ENCODE measurements around the gene ZNF474.

Gene ZNF474

DNA sequence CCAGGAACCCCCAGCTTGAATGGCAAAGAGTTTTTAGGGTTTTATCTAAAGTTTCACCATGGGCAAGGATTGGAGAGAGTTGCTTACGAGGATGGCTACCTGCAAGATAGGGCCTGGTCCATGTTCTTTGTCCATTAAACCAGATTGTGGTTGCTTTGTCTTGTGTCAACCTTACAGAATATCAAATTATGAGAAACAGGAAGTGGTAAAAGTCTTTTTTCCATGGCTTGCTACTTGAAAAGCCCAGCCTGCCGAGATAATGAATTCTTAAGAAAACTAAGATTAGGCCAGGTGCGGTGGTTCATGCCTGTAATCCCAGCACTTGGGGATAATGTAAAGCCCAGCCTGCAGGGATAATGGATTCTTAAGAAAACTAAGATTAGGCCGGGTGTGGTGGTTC lies 24.4 kb downstream of the ZNF474 start:
- no peak for DNase-seq (ENCODE audit: low read depth in 2 of 2)

DNA sequence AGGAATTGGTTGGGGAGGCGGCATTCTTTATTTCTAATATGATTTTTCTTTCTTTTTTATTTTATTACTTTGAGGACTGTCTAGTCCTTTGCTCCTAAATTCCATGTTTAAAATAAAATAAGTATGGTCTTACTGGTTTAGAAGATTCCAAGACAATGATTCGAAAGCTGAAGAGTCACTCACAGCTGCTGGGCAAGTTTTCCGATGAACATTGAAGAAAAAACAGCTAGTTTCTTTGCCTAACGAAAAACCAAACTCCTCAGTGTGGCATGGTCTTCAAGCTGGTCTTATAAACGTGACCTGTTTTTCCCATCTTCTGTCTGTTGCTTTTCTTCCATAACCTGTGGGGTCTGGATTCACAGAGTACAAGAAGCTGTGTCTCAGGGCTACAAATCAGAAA lies 25.1 kb downstream of the ZNF474 start:
- no peak for DNase-seq (ENCODE audit: low read depth in 2 of 2)

DNA sequence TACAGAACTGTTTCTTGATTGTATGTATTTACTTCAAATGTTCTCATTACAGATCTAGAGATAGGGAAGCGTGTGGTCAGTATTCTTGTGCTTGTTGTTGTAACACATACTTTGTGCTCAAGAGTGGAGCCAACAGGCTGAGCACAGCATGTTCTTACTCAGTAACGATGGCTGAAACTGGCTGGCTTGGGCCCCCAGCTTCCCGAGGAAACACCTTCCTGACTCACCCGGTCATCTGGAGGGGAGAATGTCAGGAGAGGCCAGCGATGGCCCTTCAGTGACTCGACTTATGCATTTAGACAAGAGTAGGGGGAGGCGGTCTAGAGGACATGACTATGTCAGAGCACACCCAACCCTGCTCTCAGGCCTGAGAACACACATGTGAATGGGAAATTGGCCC lies 25.6 kb downstream of the ZNF474 start:
- no peak for DNase-seq (ENCODE audit: low read depth in 2 of 2)

DNA sequence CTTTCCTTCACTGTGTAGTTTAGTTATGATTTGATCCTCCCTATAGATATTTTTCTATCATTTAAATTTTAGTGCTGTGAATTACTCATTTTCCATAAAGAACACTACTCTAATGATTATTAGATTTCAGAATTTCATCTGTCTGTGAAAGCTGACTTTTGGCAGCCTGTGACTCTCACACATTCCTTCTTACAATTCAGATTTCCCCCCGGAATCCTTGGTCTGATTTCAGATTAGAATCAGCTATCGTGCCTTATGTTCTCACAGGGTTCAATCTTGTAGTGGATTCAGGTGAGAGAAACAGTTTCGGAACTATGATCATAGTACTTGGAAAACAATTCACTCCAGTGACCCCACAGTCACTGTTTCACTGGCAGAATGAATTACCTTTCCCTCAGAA lies 26.2 kb downstream of the ZNF474 start:
- no peak for DNase-seq (ENCODE audit: low read depth in 2 of 2)

DNA sequence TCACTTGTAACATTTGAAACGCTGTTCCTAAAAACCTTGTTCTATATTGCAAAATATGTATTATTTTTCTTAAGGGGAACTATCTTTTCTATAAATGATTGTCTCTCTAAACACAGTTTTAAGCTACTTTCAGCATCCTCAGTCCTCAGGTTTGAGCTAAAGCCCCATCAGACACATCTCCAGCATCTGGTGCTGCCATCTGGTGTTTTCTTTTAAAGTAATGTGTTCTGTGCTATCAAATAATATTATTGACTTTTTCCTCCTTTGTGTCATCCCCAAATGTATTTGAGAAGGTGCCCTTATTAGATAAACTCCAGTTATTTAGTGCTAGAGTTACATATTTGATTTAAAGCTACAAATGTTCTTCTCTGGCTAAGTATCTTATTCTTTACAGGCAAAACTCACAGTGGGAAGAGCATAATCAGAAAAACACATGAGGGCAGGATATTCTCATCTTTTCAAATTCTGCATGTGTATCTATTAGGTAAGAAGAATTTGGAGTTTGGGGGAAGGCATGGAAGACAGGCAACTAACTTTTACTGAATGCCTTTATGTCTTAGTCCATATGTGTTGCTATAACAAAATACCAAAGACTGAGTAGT lies 27.5 kb downstream of the ZNF474 start:
- DNase-seq (ENCODE audit: low read depth in 2 of 2) = no peak

DNA sequence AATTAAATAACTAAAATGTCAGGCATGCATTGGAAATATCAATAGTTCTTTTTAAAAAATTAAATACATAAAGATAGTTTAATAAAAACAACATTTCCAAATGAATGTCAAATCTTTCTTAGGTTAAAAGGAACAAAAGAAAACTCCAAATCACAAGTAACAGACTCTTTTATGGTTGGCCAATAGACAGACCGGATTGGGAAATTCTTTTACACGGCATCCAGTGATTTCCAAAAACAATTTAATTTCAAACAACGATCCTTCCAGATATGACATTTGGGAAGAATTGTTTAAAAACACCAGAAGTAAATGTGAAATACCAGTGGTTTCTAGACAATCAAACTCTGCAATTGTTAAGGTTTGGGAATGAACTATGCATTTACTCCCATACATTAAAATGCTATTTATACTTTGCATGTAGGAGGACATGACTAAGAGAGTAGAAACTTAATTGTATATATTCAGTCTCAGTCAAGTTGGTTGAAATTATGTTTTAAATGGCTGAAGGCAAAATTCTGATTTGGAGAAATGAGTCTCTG lies 32.8 kb downstream of the ZNF474 start:
- DNase-seq (ENCODE audit: low read depth in 2 of 2) = no peak

DNA sequence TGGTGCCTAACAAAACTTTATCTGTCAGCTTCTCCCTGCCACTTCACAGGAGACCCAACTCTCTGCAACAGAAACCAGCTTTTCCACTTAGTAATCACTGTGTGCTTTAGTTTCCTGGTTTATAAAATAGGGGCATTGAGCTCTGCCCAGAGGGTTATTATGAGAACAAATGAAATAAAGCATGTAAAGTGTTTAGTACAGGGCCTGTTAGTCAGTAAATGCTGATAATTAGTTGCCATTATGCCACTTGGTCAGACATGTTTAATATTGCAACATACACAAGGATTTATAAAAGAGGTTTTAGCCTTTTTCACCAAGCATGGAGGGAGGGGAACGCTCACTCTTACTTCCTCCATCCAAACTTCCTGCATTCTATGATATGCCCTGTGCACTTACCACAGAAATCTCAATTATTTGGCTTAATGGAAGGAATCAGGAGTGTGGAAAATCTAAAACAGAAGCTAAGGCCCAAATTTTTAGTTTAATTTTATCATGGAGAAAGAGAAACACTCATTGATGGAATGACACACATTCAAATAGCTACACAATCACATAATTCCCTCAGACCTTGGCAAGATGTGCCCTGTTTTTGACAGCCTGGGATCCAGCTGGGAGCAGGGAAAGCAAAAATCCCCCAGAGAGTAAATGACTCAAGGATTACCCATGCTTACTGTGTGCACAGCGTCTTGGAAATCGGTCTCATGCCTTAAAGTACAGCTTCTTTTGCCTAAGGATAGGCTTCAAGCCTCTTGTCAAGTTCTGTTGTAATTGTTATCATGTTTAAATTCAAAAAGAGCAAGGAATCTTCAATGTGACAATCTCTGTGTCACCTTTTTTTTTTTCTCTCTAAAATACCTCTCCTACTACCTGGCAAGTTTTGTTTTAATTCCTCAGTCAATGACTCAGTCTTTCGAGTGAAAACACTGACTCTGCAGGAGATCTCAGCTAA lies 34.0 kb downstream of the ZNF474 start:
- no peak for DNase-seq (ENCODE audit: low read depth in 2 of 2)

DNA sequence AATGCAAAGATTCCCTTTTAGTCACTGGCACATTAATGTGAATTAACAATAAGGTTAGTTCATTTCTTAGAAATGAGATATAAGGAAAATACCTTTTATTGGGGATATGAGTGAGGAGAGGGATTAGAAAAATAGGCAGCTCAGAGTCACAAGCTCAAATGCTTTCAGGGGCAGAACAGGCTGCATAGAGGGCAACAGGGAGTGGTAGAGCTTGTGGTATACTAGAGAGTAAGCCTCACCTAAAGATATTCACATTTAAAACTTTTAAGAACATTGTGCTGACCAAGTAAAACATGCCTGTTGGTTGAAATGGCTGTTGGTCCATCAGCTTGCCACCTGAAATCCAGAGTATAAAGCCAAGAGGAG lies 34.7 kb downstream of the ZNF474 start:
- DNase-seq (ENCODE audit: low read depth in 2 of 2) = no peak

DNA sequence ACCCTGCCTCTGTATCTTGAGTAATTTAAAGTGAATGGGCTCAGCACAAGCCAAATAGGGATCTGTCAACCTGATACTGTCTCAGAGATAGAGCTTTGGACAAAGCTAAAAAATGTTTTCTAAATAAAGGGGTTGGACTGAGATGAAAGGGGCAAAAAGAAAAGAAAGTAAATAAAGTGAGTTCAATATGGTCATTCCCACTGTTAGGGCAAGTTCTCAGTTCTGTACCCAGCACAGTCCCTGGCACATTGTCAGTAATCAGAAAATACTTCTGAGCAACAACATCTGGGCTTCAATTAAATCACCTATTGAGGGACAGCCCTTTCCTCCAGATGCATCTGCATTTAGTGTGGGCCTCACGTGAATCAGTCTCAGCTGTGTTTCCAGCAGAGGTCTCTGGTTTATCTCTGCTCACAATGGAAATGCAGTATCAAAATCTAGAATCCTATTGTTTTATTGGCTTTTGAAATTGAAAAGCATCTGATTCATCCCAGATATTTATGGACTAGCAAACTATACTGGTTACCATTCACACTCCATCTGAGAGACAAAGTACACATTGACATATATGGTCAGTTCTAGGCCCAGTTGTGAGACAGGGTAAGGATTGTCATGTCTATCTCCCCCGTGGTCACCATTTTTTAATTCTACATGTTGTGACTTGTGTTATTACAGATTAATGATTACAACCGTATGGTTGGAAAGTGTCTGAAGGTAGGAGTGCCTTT lies 35.6 kb downstream of the ZNF474 start:
- no peak for DNase-seq (ENCODE audit: low read depth in 2 of 2)

DNA sequence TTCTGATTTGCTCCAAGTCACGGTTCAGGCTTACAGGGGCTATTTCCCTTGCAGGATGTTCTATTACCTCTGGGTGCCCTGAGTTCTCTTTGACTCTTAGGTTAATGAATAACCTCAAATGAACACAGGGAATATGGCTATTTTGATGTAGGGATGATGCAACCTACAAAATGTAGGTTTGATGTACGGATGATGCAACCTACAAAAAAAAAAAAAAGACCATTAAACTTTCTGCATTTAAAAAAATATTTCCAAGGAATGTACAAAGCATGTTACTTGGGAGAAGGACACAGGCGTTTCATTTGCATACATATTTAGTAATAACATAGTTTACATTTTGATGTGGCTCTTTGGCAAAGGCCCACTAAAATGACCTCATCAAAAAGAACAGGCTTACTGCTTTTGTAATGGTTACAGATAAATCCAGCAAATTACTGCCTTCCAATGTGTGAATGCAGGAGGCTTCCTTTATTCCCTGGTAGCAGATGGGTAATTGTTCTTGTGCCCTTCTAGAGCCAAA lies 36.3 kb downstream of the ZNF474 start:
- DNase-seq (ENCODE audit: low read depth in 2 of 2) = no peak

DNA sequence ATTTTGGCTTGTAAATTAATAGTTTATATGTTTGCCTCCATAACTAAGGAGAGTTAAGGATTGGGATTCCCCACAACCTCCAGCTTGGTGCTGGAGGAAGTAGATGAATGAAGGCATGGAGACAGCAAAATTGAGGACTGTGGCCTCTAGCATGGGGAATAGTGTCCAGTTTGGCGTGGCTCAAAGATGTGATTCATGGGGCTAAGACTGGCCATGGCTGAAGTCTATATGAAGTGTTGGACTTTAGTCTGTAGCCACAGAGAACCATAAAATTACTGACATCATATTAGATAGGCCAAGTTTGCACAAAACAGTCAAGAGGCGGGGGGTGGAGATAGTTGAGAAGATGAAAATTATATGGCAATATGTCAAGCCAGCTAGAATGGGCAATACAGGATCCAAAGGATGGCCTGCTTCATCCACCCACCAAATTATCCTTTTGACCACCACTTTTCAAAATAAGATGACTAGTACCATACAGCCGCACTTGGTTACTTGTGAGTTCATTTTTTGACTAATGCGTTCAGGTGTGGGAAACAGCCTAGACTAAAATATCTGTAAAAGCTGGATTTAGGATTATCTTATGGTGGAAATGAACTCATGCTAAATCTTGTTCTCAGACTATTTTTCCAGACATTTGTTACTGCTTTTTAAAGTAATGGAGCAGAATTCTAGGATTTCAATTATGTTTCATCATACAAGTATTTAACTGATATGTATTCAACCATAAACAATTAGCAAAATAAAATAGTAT lies 40.2 kb downstream of the ZNF474 start:
- no peak for DNase-seq (ENCODE audit: low read depth in 2 of 2)

DNA sequence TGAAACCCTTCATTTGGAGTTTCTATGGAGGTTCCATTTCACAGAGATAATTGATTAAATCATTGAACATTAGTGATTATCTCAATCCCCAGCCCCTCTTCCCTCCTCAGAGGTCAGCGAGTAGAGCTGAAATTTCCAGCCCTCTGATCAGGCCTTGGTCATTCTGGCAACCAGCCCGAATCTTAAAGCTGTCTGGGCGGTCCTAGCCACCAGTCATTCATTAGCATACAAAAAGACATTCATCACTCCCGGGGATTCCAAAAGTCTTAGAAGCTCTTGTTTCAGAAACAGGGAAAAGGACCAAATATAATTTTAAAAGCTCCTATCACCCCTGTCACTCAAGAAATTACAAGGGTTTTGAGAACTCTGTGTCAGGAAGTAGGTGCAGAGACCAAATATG lies 41.3 kb downstream of the ZNF474 start:
- DNase-seq (ENCODE audit: low read depth in 2 of 2) = no peak

DNA sequence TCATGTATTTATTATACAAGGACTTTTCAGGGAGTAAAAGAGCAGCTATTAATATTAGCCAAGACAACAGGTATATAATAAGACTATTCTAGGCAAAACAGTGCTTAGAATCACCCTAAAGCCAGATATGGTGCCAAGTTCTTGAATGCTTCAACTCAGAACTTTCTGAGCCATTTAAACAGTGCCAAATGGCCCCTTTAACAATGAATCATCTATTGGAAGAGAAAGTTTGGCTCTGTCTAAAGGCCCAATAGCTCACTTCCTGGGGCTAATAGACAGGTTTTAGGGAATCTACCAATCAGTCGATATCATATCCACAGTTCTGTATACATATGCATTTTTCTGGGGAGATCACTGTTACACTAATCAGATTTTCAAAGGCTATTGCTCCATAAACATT lies 42.9 kb downstream of the ZNF474 start:
- no peak for DNase-seq (ENCODE audit: low read depth in 2 of 2)

DNA sequence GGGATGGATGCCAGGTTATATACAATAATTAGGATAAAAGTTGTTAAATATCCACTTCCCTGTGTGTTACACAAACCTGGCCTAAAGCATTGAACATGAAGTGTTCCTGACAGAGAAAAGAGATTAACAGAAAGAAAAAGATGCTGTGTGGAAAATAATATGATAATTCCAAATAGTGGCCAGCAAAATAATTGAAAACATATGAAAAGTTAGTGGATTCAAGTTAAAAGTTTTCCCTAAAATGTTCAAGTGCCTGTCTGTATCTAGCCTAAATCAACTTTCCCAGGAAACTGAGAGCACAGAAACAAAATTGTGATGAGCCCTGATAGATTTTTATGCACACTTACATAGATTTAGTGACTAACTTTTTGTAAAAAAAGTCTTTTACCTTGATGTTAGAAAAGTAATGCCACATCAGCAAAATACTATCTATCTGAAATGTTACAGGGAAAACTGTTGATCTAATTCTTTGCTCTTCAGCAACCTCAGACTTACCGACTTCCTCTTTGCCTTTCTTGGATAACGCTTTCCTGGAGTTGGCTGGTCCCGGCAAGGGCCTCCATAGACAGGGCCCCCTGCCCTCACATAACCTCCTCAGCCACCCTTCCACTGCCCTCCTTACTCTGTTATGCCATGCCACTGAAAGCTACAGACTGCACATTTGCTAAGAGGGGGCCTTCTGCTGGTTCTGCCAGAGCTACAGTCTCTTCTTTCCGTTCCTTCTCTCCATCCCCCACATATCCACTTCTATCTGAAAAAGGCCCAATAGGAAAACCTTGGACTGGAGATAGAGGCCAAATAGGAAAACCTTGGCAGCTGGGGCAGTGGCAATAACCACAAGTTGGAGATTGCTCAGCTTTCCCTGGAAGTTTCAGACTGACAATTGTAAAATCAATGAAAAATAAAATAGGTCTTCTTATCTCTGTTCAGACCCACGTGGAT lies 44.4 kb downstream of the ZNF474 start:
- no peak for DNase-seq (ENCODE audit: low read depth in 2 of 2)

DNA sequence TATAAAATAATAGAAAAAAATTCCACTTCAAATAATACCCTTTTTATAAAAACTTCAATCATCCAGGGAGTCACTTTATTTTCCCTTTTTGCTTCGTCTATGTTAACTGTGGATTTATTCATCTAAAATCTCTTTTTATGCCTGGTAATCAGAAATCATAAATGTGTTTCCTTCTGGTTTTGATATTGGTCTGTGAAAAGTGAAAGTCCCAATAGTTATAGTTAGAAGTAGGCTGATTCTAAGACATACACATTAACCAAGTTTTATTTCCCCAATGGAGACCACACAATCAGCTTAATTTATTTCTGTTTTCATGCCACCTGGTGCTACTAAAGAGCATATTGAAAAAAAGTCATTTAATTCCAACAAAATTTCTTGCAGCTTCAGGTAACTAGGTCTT lies 45.7 kb downstream of the ZNF474 start:
- DNase-seq (ENCODE audit: low read depth in 2 of 2) = no peak

DNA sequence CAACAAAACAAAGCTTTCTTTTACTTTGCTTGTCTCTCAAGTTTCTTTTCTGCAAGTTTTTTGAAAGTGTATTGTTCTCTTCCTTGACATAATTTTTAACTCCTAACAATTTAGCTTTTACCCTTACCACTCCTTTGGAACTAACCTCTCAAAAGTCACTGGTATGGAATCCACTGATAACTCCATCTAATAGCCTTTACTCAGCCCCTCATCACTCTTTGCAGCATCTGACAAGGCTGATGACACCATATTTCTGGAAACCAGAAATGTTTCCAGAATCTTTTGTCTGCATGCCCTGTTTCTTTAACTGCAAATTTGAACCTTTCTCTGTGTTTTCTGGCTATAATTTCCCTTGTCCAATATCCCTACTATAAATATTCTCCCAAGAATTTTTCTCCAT lies 46.5 kb downstream of the ZNF474 start:
- DNase-seq (ENCODE audit: low read depth in 2 of 2) = no peak

DNA sequence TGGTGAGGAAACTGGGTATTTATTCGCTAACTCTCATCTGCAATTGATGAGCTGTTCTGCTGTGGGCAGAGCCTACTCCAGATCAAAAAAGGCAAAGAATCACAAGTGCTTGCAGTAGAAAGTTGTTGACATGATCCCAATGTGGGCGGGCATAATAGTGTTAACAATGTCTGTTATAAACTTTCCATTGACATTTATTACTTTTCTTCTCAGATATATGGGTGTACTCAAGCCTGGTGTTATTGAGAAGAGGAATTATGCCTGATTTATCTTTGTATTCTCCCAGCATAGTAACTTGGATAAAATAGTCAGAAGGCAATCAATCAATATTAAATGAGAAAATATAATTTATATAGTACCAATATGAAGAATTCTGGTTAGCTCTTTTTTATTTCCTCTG lies 47.8 kb downstream of the ZNF474 start:
- DNase-seq (ENCODE audit: low read depth in 2 of 2) = no peak

DNA sequence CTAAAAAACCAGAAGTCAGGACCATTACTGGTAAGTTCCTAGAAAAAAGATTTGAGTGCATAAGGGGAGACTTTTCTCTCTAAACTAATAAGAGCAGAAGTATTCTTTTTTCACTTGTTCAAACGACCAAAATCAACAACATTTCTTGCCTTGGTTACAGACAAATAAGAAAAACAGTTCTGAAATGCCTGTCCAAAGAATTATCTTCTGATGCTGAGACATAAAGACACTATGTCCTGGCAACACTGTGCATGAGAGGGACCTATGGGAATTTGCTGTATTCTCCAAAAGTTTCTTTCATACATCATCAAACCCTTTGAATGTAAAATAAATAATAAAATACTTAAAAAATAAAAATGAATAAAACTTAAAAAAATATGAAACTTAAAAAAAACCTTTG lies 50.4 kb downstream of the ZNF474 start:
- DNase-seq (ENCODE audit: low read depth in 2 of 2) = no peak

DNA sequence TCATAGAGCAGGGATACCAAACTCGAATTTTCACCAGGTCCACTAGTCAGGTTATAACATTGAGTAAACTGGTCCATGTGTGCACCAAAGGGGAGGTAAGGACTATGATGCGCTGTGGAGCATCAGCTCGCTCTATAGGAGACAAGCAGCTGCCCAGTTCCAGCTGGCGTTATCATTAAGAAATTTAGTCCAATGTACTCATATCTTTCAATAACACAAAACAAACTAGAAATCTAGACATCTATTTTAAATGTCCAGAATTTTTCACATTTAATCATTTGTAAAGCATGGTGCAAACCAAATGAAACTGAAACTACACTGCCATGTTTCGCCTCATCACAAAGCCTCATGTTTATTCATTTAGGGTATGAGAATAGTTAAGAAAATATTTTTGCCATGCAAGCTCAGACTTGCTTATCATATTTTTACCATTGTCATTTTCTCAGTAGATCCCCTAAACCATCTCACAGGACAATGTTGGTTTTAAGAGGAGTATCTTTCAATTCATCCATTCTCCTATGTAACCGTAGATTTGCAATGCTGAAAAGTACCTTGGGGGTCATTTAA lies 50.9 kb downstream of the ZNF474 start:
- DNase-seq (ENCODE audit: low read depth in 2 of 2) = no peak
